ENCODE data around the gene MX2.
"Not testable (repeated sequence)": the region's sequence is repeated elsewhere in the genome, so short reads cannot be mapped to it uniquely, and the experiment has no call there.

Gene MX2

DNA sequence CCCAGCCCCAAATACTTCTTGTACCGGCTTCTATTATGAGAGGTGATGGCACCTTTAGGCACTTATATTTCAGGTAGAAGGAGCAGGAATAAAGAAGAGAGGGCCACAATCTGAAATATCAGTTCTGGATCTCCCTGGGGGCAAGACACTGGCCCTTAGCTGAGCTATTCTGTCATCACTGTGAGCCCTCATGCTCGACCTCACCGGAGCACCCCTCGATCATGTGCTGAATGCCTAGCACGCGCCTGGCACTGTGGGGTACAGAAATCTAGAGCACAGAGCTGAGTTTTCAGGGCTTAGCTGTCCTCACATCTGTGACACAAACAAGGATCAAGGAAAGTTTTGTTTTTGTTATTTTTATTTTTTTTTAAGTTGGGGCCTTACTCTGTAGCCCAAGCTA lies 56.6 kb downstream of the MX2 start:
- no peak for DNase-seq (ENCODE audit: low read depth)

DNA sequence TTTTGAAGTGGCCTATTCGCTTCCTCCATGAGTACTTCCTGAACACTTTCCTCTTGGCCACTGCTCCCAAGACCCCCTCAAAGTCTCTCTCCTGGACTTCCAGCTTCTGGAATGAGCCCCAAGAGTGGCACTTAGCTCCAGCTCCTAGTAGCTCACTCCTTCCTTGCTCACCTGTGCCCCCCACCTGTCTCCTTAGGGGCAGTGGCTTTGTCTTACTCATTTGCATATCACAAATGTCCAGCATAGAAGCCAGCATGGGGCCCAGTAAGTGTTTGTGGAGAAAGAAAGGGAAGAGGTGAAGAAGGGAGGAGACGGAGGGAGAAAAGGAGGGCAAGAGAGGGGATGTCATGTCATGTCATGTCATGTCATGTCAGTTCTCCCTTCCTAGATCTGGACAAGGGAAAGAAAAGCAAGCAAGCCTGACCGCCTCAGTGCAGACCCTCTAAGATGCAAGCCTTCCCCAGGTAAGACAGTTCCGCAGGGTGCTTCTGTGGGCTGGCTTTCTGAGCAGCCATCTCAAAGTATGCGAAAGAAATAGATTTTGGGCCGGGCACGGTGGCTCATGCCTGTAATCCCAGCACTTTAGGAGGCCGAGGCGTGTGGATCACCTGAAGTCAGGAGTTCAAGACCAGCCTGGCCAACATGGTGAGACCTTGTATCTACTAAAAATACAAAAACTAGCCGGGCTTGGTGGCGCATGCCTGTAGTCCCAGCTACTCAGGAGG lies 57.3 kb downstream of the MX2 start:
- no peak for DNase-seq (ENCODE audit: low read depth)

GRCh38 chr21:41419921-41420862 lies 58.4 kb downstream of the MX2 start:
- DNase-seq (ENCODE audit: low read depth), result peak; percentile 58

DNA sequence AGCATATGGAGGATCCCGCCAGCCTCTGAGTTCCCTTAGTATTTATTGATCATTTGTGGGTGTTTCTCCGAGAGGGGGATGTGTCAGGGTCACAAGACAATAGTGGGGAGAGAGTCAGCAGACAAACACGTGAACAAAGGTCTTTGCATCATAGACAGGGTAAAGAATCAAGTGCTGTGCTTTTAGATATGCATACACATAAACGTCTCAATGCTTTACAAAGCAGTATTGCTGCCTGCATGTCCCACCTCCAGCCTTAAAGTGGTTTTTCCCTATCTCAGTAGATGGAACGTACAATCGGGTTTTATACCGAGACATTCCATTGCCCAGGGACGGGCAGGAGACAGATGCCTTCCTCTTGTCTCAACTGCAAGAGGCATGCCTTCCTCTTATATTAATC lies 59.2 kb downstream of the MX2 start:
- DNase-seq (ENCODE audit: low read depth), result not testable (repeated sequence)

DNA sequence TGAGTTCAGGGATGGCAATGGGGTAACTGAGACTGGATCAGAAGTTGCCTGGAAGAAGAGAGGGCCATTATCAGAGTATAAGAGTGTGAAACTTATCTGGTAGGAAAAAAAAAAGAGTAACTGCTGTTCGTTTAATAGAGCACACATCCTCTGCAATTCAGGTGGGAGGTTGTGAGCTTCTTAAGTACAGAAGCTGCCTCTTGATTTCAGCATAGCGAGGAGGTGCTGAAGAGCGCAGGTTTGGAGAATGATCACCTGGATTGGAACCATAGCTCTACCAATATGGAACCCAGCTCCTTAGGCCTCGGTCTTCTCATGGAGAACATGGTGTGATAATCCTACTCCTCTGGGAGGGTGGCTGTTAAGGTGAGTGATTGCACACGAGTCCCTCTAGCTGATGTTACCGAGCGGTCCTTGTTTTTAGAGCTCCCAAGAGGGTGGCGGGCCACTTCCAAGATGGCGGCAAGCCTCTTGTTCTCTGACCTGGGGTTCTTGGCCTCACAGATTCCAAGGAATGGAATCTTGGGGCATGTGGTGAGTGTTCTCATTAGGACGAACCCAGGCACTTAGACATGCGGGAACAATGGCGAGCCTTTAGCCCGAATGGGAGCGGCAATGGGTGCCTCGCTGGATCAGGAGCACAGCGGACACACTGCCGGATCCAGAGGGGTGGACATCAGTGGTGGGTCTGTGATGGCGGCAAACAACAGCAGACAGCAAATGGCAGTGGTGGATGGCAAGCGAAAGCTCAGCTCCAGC lies 60.9 kb downstream of the MX2 start:
- DNase-seq (ENCODE audit: low read depth), result no peak

- DNase-seq (ENCODE audit: low read depth), result not testable (repeated sequence)
These were observed 61.4 kb downstream of the MX2 start for GRCh38 chr21:41423305-41423636.

DNA sequence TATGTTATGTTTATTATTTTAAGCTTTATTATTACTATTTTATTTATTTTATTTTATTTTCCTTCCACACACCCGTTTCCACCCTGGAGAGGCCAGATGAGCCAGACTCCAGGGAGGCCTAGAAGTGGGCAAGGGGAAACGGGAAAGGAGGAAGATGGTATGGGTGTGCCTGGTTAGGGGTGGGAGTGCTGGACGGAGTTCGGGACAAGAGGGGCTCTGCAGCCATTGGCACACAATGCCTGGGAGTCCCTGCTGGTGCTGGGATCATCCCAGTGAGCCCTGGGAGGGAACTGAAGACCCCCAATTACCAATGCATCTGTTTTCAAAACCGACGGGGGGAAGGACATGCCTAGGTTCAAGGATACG lies 63.7 kb downstream of the MX2 start:
- no peak for DNase-seq (ENCODE audit: low read depth)

DNA sequence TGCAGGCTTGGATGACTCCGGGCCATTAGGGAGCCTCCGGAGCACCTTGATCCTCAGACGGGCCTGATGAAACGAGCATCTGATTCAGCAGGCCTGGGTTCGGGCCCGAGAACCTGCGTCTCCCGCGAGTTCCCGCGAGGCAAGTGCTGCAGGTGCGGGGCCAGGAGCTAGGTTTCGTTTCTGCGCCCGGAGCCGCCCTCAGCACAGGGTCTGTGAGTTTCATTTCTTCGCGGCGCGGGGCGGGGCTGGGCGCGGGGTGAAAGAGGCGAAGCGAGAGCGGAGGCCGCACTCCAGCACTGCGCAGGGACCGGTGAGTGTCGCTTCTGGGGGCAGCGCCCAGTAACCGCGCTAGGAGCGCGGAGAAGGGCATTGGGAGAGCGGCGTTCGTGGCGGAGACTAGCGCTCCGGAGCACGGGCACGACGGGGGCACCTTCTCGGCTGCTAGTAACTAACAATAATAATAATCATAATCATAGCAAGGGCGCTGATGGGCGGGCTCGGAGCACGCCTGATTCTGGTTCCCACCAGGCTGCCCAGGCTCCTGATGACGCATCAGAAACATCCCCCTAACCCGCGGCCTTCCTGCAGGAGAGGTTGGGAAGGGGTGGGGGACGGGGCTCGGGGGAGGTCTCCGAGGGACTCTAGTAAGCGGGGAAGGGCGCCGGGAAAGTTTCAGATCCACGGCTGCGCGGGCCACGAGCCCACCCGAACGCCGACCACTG lies 64.3 kb downstream of the MX2 start, which contains the start of gene MX1:
Gene MX1, plus strand, starts transcription at position 286 of the 722 bp plus-strand sequence. CDS start 5,832 bp downstream, outside the sequence.
- no peak for DNase-seq (ENCODE audit: low read depth)

DNA sequence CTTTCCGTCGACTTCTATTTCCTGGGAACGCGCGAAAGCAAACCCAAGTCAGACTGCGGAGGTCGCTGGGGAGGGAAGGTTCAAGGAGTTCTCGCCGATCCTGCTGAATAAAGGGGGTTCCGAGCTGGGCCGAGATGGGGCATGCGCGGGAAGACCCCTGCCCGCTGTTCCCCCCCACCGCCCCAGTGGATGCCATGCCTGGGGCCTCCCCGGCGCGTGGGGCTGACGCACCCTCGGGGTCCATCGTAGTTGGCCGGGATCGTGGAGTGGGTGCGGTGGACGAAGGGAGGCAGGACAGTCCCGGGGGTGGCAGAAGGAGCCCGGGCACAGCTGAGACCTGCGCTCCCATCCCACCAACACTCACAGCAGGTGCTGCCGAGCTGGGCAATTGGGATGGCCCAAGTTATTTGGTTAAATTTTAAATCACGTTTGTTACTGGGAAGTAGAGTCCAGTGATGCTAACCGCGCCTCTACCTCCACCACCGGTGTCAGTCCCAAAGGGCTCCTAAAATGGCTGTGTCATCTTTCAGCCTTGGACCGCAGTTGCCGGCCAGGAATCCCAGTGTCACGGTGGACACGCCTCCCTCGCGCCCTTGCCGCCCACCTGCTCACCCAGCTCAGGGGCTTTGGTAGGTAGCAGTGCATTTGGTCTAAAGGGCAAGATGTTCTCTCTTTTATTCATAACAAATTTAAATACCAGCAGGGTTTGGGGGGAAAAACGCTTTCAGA lies 65.0 kb downstream of the MX2 start:
- DNase-seq (ENCODE audit: low read depth), result no peak

DNA sequence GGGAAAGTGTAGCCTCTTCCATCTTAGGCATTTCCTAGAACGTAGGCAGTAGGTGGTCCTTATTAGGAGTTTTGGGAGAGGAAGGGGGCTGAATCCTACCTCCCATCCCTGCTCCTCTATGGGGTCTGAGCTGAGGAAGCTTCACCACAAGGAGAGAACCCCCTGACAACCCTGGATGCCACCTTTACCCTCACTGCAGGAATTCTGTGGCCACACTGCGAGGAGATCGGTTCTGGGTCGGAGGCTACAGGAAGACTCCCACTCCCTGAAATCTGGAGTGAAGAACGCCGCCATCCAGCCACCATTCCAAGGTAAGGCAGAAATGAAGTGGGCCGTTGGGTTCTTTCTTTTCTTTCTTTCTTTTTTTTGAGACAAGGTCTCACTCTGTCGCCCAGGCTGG lies 65.7 kb downstream of the MX2 start:
- DNase-seq (ENCODE audit: low read depth), result no peak

DNA sequence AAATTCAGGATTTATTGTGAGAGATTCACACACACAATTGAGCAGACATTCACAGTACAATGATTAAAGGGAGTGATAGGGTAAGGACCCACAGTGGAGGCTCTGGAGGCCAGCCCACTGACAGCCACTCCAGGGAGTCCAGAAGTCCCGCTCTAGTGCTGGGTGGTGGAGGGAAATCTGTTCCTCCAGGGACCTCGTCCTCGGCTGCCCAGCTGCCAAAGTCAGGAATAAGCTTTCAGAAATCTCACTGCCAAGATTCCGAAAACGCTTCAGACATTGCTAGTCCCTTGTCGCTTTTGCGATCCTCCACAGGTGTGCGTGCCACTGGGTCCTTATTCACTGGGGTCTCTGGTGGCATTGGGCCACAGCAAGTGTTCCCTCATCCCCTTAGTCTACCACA lies 66.5 kb downstream of the MX2 start:
- DNase-seq (ENCODE audit: low read depth), result no peak

DNA sequence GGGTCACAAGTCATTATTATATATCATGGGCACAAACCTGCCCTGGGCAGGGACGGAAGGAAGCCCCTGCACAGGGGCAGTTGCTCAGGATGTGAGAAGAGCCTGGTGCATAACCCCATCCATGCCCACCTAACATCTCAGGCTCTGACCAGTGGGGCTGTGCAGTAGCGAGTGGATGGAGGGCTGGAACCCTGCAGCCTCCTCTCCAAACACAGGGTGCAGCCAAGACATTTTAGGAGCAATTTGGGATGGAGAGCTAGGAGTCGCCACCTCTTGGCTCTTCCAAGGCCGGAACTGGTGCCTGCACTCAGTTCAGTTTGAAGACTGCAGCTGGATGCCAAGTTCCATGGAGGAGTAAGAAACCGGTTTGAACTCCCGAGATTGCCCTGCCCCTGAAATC lies 67.0 kb downstream of the MX2 start:
- DNase-seq (ENCODE audit: low read depth), result no peak

DNA sequence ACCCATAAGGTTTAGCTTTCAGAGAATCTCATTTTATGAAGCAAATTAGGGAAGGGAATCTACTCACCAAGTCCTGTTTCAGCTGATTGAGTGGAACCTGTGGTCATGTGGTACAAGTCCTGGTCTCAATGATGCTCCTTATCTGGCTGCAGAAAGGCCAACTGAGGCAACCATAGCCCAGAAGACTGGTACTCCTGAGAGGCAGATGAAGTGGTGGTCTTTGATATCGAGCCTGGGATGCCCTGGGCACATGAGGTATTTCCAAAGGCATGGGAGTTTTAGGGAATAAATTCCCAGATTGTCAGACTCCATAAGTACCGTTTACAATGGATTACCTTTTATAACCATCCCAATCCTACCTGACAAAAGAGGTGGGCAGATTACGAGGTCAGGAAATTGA lies 67.5 kb downstream of the MX2 start:
- DNase-seq (ENCODE audit: low read depth), result no peak

DNA sequence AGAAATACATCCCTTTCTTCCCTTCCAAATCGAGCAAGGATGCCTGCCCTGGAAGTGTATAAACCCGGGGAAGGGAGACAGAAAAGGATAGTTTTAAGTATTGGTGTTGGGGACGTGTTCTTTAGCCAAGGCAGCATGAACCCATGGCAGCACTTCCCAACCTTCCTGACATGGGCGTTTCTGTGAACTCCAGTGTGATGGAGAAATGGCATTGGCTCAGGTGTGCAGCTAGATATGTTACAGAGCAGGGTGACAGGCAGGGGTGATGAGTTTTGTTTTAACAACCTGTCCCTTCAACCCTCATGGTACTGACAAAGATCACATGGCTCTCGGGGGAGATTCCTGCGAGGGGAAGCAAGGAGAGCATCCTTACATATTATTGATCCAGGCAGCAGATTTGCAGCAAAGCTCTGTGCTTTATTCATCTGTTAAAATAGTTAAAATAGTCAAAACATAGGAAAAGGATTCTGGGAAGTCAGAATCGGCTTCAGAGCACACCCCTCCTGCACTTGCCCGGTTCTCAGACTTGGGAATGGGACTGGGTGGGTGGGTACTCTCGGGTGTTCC lies 68.2 kb downstream of the MX2 start:
- DNase-seq (ENCODE audit: low read depth), result no peak

GRCh38 chr21:41431788-41432548 lies 70.1 kb downstream of the MX2 start:
- no peak for DNase-seq (ENCODE audit: low read depth)

DNA sequence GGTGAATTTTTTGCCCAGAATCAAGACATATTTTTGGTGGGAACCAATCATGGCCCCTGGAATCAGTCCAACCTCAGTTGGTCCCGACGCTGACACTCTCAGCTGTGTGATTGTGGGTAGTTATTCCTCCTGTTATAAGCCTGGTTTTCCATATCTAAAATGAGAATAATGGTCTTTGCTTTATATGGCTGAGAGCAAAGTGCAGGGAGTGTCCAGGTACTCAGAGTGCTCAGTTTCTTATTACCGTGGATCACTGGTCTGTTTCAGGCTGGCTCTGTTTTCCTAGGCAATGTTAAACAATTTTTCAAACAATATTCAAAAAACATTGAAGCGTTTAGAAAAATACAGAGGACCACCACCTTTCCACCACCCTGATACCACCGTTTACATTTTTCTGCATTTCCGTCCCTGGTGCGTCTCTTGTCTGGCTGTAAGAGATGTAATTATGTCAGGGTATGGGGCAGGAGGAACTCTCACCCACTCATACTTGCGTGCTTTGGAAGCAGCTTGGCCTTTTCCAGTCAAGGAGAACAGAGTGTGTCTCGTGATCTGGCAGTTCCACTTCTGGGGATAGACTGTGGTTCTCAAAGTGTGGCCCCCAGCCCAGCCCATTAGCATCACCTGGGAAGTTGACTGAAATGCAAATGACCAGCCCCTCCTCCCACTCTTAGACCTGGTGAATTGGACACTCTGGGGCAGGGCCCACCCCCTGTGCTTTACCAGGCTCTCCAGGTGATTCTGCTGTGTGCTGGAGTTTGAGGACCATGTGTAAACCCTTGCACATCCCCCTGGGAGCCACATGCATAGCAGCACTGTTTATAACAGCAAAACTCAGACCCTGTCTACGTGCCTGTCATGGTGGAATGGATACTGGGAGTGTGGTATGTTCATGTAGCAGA lies 71.0 kb downstream of the MX2 start:
- no peak for DNase-seq (ENCODE audit: low read depth)

DNA sequence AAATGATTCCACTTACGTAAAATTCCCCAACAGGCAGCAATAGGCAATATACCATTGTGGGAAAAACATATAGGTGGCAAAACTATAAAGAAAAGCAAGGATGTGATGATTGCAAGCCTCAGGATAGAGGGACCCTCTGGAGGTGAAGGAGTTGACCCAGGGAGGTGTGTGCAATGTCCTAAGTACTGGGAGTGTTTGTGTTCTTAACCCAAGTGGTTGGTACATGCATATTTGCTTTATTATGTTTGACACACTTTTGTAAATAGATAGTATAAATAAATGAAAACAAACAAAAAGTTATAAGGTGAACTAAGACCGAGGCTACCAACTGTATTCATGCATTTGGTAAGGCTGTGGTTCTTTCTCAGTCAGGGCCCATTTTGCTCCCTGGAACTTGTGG lies 71.7 kb downstream of the MX2 start:
- DNase-seq (ENCODE audit: low read depth), result no peak

DNA sequence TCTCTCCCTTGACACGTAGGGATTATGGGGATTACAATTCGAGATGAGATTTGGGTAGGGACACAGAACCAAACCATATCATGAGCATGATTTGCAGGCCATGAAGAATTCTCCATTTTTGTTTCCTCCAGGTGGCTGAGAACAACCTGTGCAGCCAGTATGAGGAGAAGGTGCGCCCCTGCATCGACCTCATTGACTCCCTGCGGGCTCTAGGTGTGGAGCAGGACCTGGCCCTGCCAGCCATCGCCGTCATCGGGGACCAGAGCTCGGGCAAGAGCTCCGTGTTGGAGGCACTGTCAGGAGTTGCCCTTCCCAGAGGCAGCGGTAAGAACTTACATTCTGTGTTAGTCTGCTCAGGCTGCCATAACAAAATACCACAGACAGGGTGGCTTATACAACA lies 73.9 kb downstream of the MX2 start:
- DNase-seq (ENCODE audit: low read depth), result no peak

GRCh38 chr21:41437729-41438128 lies 75.9 kb downstream of the MX2 start:
- no peak for DNase-seq (ENCODE audit: low read depth)

Measured in HS-5 (cell line).